NCI-H2171 (cell line): ENCODE measurements around the gene ZNF202.

Experiments
- DNase-seq: peaks from one replicate; lab custom pipeline; 2025; lab: John Stamatoyannopoulos, UW

Gene ZNF202

GRCh38 chr11:123682696-123683410 lies 58.6 kb downstream of the ZNF202 start:
- DNase-seq = no peak

DNA sequence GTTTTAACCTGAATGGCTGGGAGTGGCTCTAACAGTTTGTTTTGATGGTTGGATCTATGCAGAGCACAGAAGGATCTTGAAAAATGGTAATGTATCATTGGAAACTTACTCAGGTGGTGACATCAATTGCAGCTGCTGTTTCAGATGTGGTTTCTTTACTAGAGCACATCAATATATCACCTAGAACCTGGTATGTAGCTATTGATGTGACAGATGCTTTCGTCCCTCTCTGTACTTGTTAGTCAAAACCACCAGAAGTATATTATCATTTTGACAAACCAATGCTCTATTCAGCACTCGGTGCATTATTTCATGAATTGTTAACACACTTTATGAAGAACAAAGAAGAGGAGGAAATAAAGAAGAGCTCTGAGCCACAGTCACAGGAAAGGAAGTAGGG lies 60.4 kb downstream of the ZNF202 start:
- no peak for DNase-seq

DNA sequence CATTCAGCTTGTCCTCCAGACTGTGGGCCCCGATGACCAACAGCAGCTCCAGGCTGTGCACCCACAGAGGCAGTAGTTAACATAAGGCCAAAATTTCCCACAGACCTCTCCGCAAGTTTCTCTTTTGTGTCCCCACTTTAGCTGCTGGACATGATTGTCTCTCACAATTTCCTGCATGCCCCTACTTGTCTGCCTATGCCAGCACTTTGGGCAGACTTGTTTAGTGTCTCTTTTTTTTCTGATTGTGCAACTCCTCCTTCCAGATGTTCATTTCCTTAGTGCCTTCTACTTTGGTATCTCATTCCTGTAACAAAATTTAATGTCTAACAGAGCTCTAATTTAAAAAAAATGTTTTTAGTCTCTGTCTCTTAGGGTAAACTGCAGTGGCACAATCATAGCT lies 63.2 kb downstream of the ZNF202 start:
- DNase-seq = no peak

DNA sequence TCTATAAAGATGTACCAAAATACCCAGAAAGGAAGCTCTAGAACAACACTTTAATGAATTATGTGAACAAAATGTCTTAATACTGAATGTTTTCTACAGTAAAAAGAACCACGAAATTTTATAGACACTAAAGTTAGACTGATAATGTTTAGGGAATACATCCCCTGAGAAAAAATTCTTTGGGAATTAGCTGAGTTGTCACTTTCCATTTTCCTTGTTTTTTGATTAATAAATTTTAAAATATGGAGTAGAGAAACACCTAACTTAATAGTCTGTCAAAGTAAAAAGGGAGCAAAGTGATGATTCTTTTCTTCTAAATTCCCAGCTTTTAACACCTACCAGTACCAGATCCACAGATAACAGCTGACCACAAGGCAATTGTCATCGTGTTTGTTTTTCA lies 64.0 kb downstream of the ZNF202 start:
- DNase-seq = no peak

GRCh38 chr11:123674297-123674696 lies 67.2 kb downstream of the ZNF202 start:
- DNase-seq = no peak
